GM12878 (cell line): ENCODE results near the gene PSMD13. TPM values are rescaled to one million over a fixed set of nuclear protein-coding genes. Genes with fewer than 3 reads are reported as not detected.

Source experiments
- ATAC-seq: fragments of 200-7000 bp; cut with Tn5 transposase; 3 replicates; pipeline ENCODE4 v1.9.1; 2020; ENCODE audit warnings: mild to moderate bottlenecking, moderate library complexity
- BruUV-seq: library from RNA; stranded (reverse); fragments of 400-500 nt; replicated peaks from 2 replicates; lab custom pipeline; 2021; lab: Mats Ljungman, UMichigan
- CTCF ChIA-PET: fragments of 300-600 bp; sonication (Branson Sonifier 250); formaldehyde crosslinking; extraction: SDS; loops from one replicate; lab custom pipeline; 2021; ENCODE audit warnings: inconsistent platforms; lab: Yijun Ruan, JAX
- POLR2A ChIA-PET: fragments of 350-600 bp; formaldehyde crosslinking; extraction: SDS; loops from one replicate; lab custom pipeline; 2021; ENCODE audit warnings: inconsistent platforms; lab: Charles Lee
- RAD21 ChIA-PET: fragments of 300-600 bp; sonication (Branson Sonifier 250); formaldehyde crosslinking; loops from one replicate; lab custom pipeline; 2023; ENCODE audit warnings: antibody characterized with exemption; ENCODE audit not compliant: unreplicated experiment; lab: Charles Lee
- SMC1A ChIA-PET: fragments of 300-600 bp; sonication (Branson Sonifier 250); formaldehyde crosslinking; loops from one replicate; lab custom pipeline; 2023; ENCODE audit not compliant: unreplicated experiment, uncharacterized antibody; lab: Charles Lee
- DNase-seq: peaks from one replicate; pipeline ENCODE4 v3.0.0-alpha.2; 2011; ENCODE audit warnings: low read depth, low spot score
- FAIRE-seq: peaks from 3 replicates; lab custom pipeline; 2011; peaks lifted over from hg19 to GRCh38; lab: Jason Lieb, UNC
- H2AFZ ChIP-seq: 2 replicates; pipeline ENCODE4 v1.6.0; 2011; ENCODE audit warnings: low read depth, low read length, control low read depth; ENCODE audit not compliant: control insufficient read depth
- H3K27ac ChIP-seq: 2 replicates; pipeline ENCODE4 v1.5.1; 2011; ENCODE audit warnings: control low read depth; ENCODE audit not compliant: control insufficient read depth, insufficient read depth
- H3K27me3 ChIP-seq, 2 experiments: replicated peaks in 1 of 2; 2 replicates each; pipeline versions ENCODE4 v1.6.0 to v1.6.1; 2011; ENCODE audit warnings: low read length in 1 of 2; ENCODE audit not compliant: control insufficient read depth in 2 of 2, insufficient read depth in 2 of 2
- H3K36me3 ChIP-seq, 2 experiments: 2 replicates each; pipeline ENCODE4 v1.5.1; 2011; ENCODE audit warnings: low read length in 1 of 2; ENCODE audit not compliant: control insufficient read depth in 2 of 2, insufficient read depth in 2 of 2
- H3K4me1 ChIP-seq: 2 replicates; pipeline ENCODE4 v1.6.1; 2011; ENCODE audit warnings: mild to moderate bottlenecking, low read length, moderate library complexity, mixed read lengths; ENCODE audit not compliant: control insufficient read depth, insufficient read depth
- H3K4me2 ChIP-seq: 2 replicates; pipeline ENCODE4 v1.6.0; 2011; ENCODE audit warnings: control low read depth; ENCODE audit not compliant: control insufficient read depth, insufficient read depth
- H3K4me3 ChIP-seq: fragments of 200-600 bp; sonication (generic); 2 replicates; pipeline ENCODE4 v1.5.1; 2016
- H3K79me2 ChIP-seq: 2 replicates; pipeline ENCODE4 v1.6.0; 2011; ENCODE audit warnings: low read length; ENCODE audit not compliant: control insufficient read depth, insufficient read depth
- H3K9ac ChIP-seq: 2 replicates; pipeline ENCODE4 v1.8.0; 2011; ENCODE audit warnings: low read length, control low read depth, mixed read lengths; ENCODE audit not compliant: control insufficient read depth, insufficient read depth
- H3K9me3 ChIP-seq: replicated peaks from 3 replicates; pipeline ENCODE4 v1.5.1; 2011; ENCODE audit warnings: mild to moderate bottlenecking, low read length; ENCODE audit not compliant: control insufficient read depth, insufficient read depth
- H4K20me1 ChIP-seq: 2 replicates; pipeline ENCODE4 v1.6.0; 2011; ENCODE audit not compliant: control insufficient read depth, insufficient read depth
- BCL11A ChIP-seq: IDR thresholded peaks from 2 replicates; pipeline ENCODE4 v1.6.1; 2011; ENCODE audit warnings: low read depth, low read length
- E2F8 ChIP-seq: fragments of 450-650 bp; IDR thresholded peaks from 2 replicates; pipeline ENCODE4 v1.6.1; 2018; ENCODE audit warnings: mild to moderate bottlenecking, low read depth, moderate library complexity; ENCODE audit not compliant: partially characterized antibody
- EED ChIP-seq: sonication (generic); IDR thresholded peaks from 2 replicates; pipeline ENCODE4 v1.6.1; 2016; ENCODE audit warnings: antibody characterized with exemption, low read depth
- GATAD2B ChIP-seq: fragments of 450-650 bp; conservative IDR thresholded peaks from 2 replicates; pipeline ENCODE4 v1.6.1; 2017; ENCODE audit warnings: low read depth, mild to moderate bottlenecking, moderate library complexity
- IKZF2 ChIP-seq, 2 experiments: fragments of 450-650 bp; IDR thresholded peaks; 2 replicates each; pipeline ENCODE4 v1.6.1; 2017; ENCODE audit warnings: mild to moderate bottlenecking in 2 of 2, moderate library complexity in 2 of 2
- MEF2A ChIP-seq: IDR thresholded peaks from 2 replicates; pipeline ENCODE4 v1.6.1; 2011; ENCODE audit warnings: low read depth, mild to moderate bottlenecking, low read length, moderate library complexity; ENCODE audit not compliant: insufficient read depth
- NFYB ChIP-seq: IDR thresholded peaks from 2 replicates; pipeline ENCODE4 v1.6.1; 2011; ENCODE audit warnings: low read depth, mild to moderate bottlenecking, low read length, improper control_type of control experiment, moderate library complexity; ENCODE audit not compliant: insufficient read depth
- USF2 ChIP-seq: IDR thresholded peaks from 2 replicates; pipeline ENCODE4 v1.6.1; 2011; ENCODE audit warnings: low read depth, low read length, improper control_type of control experiment, borderline replicate concordance
- WGBS: methylation state at CpG from one replicate; pipeline ENCODE4 v1.1.6; 2016; ENCODE audit warnings: low lambda C conversion rate; ENCODE audit not compliant: insufficient replicate concordance, insufficient coverage; ENCODE audit errors: missing lambda C conversion rate; 5-methylcytosine and 5-hydroxymethylcytosine counted together
- in situ Hi-C: fragments of 300-500 bp; cut with MboI; formaldehyde crosslinking; loops from 9 replicates; pipeline ENCODE4 v1.14.3; 2018; ENCODE audit warnings: mixed read lengths
- intact Hi-C: fragments of 100-400 bp; cut with micrococcal nuclease; formaldehyde crosslinking; loops from one replicate; pipeline ENCODE4 v1.14.2; 2022; ENCODE audit not compliant: unreplicated experiment
- polyA plus RNA-seq, 11 experiments: library from polyadenylated mRNA; depleted of rRNA in 4 of 11; unstranded in 6 of 11; stranded (reverse) in 5 of 11; fragments of >200 nt; fragmentation: Nextera tagmentation in 4 of 11; fragmentation: Illumina TruSeq in 1 of 11; extraction: Ambion mirVana in 4 of 11; extraction: Trizol in 1 of 11; gene quantifications; 1 replicate in 1 of 11; 2 replicates in 10 of 11; pipeline versions ENCODE4 v1.2.1 to v1.2.3, GENCODE V29; 2011 to 2016; ENCODE audit warnings: inconsistent platforms in 2 of 11, missing spikeins in 2 of 11, low read depth in 1 of 11
- total RNA-seq, 4 experiments: library from RNA; depleted of rRNA in 3 of 4; stranded (reverse); fragments of >200 nt in 3 of 4; fragmentation: Illumina TruSeq in 1 of 4; extraction: Trizol in 1 of 4; gene quantifications; 2 replicates each; pipeline versions ENCODE4 v1.2.1 to v1.2.3, GENCODE V29; 2013 to 2021
- TF ChIP-seq, protein P1 (sequence below): fragments of 450-650 bp; IDR thresholded peaks from 2 replicates; pipeline ENCODE4 v1.6.1; 2017; ENCODE audit warnings: mild to moderate bottlenecking, moderate library complexity
- TF ChIP-seq, protein P2 (sequence below): fragments of 450-650 bp; formaldehyde crosslinking; IDR thresholded peaks from 2 replicates; pipeline ENCODE4 v1.5.0; 2022; ENCODE audit warnings: mild to moderate bottlenecking, missing genetic modification characterization

PSMD13 gene
- total and polyA plus RNA-seq, 10 of the 15 experiments (the other 5 are each of a cell fraction or from before 2014, with no cell fraction given) = 141 to 303 (median 177) TPM

GRCh38 chr11:196786-197731 lies 39.7 kb upstream of the PSMD13 start:
- Histone ChIP-seq H3K4me2 (no peak overlapping the region), H3K79me2 (no peaks in the 10 kb centered on the region), H3K36me3 (no peaks in the 10 kb centered on the region), H3K4me3 (no peak overlapping the region), H3K4me1 (no peaks in the 10 kb centered on the region), H2AFZ (no peak overlapping the region), H3K27me3 (no peaks in the 10 kb centered on the region), H3K9me3 (no peaks in the 10 kb centered on the region), H3K9ac (no peak overlapping the region), H3K27ac (no peak overlapping the region), H4K20me1 (no peaks in the 10 kb centered on the region)
- ChIA-PET POLR2A (interaction anchor here (0.9 kb wide), 1 partner anchor 10 kb away, joined by 3 read pairs; the partner anchor contains the start of gene BET1L), RAD21 (interaction anchor here (1.3 kb wide), 1 partner anchor 10 kb away, joined by 3 read pairs; the partner anchor contains the start of gene BET1L), SMC1A (no interaction called here), CTCF (interaction anchor here (0.5 kb wide), 1 partner anchor 167 kb away, joined by 4 read pairs; no protein-coding TSS in a partner anchor)
- 54% methylated on average over 23 of the region's 23 CpGs for WGBS
- FAIRE-seq (no peak), DNase-seq (no peak), ATAC-seq (no peak)
- no peak for TF ChIP-seq IKZF2 (IDR thresholded peaks at IDR 0.05)
- no peak for TF ChIP-seq NFYB
- TF ChIP-seq USF2 = no peak
- TF ChIP-seq, protein P1, sequence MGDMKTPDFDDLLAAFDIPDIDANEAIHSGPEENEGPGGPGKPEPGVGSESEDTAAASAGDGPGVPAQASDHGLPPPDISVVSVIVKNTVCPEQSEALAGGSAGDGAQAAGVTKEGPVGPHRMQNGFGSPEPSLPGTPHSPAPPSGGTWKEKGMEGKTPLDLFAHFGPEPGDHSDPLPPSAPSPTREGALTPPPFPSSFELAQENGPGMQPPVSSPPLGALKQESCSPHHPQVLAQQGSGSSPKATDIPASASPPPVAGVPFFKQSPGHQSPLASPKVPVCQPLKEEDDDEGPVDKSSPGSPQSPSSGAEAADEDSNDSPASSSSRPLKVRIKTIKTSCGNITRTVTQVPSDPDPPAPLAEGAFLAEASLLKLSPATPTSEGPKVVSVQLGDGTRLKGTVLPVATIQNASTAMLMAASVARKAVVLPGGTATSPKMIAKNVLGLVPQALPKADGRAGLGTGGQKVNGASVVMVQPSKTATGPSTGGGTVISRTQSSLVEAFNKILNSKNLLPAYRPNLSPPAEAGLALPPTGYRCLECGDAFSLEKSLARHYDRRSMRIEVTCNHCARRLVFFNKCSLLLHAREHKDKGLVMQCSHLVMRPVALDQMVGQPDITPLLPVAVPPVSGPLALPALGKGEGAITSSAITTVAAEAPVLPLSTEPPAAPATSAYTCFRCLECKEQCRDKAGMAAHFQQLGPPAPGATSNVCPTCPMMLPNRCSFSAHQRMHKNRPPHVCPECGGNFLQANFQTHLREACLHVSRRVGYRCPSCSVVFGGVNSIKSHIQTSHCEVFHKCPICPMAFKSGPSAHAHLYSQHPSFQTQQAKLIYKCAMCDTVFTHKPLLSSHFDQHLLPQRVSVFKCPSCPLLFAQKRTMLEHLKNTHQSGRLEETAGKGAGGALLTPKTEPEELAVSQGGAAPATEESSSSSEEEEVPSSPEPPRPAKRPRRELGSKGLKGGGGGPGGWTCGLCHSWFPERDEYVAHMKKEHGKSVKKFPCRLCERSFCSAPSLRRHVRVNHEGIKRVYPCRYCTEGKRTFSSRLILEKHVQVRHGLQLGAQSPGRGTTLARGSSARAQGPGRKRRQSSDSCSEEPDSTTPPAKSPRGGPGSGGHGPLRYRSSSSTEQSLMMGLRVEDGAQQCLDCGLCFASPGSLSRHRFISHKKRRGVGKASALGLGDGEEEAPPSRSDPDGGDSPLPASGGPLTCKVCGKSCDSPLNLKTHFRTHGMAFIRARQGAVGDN = no peak
- no peak for TF ChIP-seq GATAD2B
- TF ChIP-seq, protein P2, sequence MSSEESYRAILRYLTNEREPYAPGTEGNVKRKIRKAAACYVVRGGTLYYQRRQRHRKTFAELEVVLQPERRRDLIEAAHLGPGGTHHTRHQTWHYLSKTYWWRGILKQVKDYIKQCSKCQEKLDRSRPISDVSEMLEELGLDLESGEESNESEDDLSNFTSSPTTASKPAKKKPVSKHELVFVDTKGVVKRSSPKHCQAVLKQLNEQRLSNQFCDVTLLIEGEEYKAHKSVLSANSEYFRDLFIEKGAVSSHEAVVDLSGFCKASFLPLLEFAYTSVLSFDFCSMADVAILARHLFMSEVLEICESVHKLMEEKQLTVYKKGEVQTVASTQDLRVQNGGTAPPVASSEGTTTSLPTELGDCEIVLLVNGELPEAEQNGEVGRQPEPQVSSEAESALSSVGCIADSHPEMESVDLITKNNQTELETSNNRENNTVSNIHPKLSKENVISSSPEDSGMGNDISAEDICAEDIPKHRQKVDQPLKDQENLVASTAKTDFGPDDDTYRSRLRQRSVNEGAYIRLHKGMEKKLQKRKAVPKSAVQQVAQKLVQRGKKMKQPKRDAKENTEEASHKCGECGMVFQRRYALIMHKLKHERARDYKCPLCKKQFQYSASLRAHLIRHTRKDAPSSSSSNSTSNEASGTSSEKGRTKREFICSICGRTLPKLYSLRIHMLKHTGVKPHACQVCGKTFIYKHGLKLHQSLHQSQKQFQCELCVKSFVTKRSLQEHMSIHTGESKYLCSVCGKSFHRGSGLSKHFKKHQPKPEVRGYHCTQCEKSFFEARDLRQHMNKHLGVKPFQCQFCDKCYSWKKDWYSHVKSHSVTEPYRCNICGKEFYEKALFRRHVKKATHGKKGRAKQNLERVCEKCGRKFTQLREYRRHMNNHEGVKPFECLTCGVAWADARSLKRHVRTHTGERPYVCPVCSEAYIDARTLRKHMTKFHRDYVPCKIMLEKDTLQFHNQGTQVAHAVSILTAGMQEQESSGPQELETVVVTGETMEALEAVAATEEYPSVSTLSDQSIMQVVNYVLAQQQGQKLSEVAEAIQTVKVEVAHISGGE (CRISPR knock-in tag) = no peak
- no peak for TF ChIP-seq BCL11A
- TF ChIP-seq E2F8 = no peak
- no peak for TF ChIP-seq MEF2A
- no peak for TF ChIP-seq EED
- in situ Hi-C loops = no loop called here
- intact Hi-C loops = no loop called here
- no TSS peak for BruUV-seq
